Panc1 (cell line): ENCODE data around the gene SNX13. TPM values are rescaled to one million over a fixed set of nuclear protein-coding genes. Genes with fewer than 3 reads are reported as not detected.

ENCODE experiments used
- ATAC-seq: fragments of 200-7000 bp; cut with Tn5 transposase; 2 replicates; pipeline ENCODE4 v1.9.1; 2020; ENCODE audit warnings: mild to moderate bottlenecking, moderate library complexity
- BruUV-seq: library from RNA; stranded (reverse); fragments of 400-500 nt; replicated peaks from 2 replicates; lab custom pipeline; 2021; lab: Mats Ljungman, UMichigan
- CTCF ChIA-PET: fragments of 300-600 bp; sonication (Branson Sonifier 250); formaldehyde crosslinking; loops from one replicate; lab custom pipeline; 2022; ENCODE audit warnings: antibody characterized with exemption; lab: Charles Lee
- POLR2A ChIA-PET: fragments of 300-600 bp; sonication (Branson Sonifier 250); formaldehyde crosslinking; loops from one replicate; lab custom pipeline; 2022; ENCODE audit warnings: antibody characterized with exemption; lab: Charles Lee
- DNase-seq: peaks from one replicate; pipeline ENCODE4 v3.0.0-alpha.2; 2010; ENCODE audit warnings: low read depth, low spot score
- H3K27ac ChIP-seq: 2 replicates; pipeline ENCODE4 v1.5.1; 2011; ENCODE audit warnings: mild to moderate bottlenecking, low read length, inconsistent platforms
- H3K27me3 ChIP-seq: fragments of 200-500 bp; sonication (Bioruptor generic); 2 replicates; pipeline ENCODE4 v1.6.0; 2014; ENCODE audit warnings: low read length, inconsistent platforms; ENCODE audit not compliant: control insufficient read depth, insufficient read depth
- H3K36me3 ChIP-seq: fragments of 200-500 bp; sonication (Bioruptor generic); 2 replicates; pipeline ENCODE4 v1.5.1; 2014; ENCODE audit warnings: inconsistent platforms, mild to moderate bottlenecking, low read length, moderate library complexity; ENCODE audit not compliant: control insufficient read depth, insufficient read depth
- H3K4me1 ChIP-seq: 2 replicates; pipeline ENCODE4 v1.5.1; 2011; ENCODE audit warnings: inconsistent platforms, mild to moderate bottlenecking, low read length, moderate library complexity; ENCODE audit not compliant: control insufficient read depth, insufficient read depth
- H3K4me3 ChIP-seq, 2 experiments: 2 replicates each; pipeline ENCODE4 v1.5.1; 2011 to 2012; ENCODE audit warnings: low read depth in 2 of 2, low read length in 2 of 2, mild to moderate bottlenecking in 2 of 2, inconsistent platforms in 1 of 2, moderate library complexity in 1 of 2
- H3K9me3 ChIP-seq: fragments of 200-500 bp; sonication (Bioruptor generic); 2 replicates; pipeline ENCODE4 v1.5.1; 2014; ENCODE audit warnings: low read depth, mild to moderate bottlenecking, inconsistent platforms, low read length, moderate library complexity; ENCODE audit not compliant: control insufficient read depth, insufficient read depth
- POLR2AphosphoS5 ChIP-seq: IDR thresholded peaks from 2 replicates; pipeline ENCODE4 v1.6.1; 2012; ENCODE audit warnings: mild to moderate bottlenecking, low read depth, low read length, moderate library complexity
- REST ChIP-seq, 2 experiments: IDR thresholded peaks; 2 replicates each; pipeline ENCODE4 v1.6.1; 2011 to 2012; ENCODE audit warnings: low read depth in 2 of 2, control low read depth in 1 of 2, low read length in 1 of 2, mild to moderate bottlenecking in 1 of 2, moderate library complexity in 1 of 2; ENCODE audit not compliant: insufficient read depth in 1 of 2
- SIN3A ChIP-seq: IDR thresholded peaks from 2 replicates; pipeline ENCODE4 v1.6.1; 2012; ENCODE audit warnings: low read depth, mild to moderate bottlenecking, low read length, moderate library complexity, borderline replicate concordance; ENCODE audit not compliant: insufficient read depth
- TCF7L2 ChIP-seq: IDR thresholded peaks from 2 replicates; pipeline ENCODE4 v1.6.1; 2011; ENCODE audit warnings: mild to moderate bottlenecking, low read depth, low read length, inconsistent platforms
- in situ Hi-C: cut with HindIII; loops from 2 replicates; pipeline ENCODE4 v1.10.0; 2016; ENCODE audit warnings: low sequenced_read_pairs, low pct_unique_long_range_greater_than_20kb
- intact Hi-C: fragments of 100-400 bp; cut with micrococcal nuclease; formaldehyde crosslinking; loops from one replicate; pipeline ENCODE4 v1.10.0; 2022; ENCODE audit not compliant: unreplicated experiment
- total RNA-seq: library from RNA; stranded (reverse); gene quantifications from one replicate; pipeline ENCODE4 v1.2.1, GENCODE V29; 2021; ENCODE audit not compliant: unreplicated experiment
- TF ChIP-seq, protein P1 (sequence below): fragments of 450-650 bp; IDR thresholded peaks from 2 replicates; pipeline ENCODE4 v1.5.1; 2017; ENCODE audit warnings: mild to moderate bottlenecking

SNX13 gene
- total RNA-seq, 1 experiment from 2014 or later = 53.3 TPM

DNA sequence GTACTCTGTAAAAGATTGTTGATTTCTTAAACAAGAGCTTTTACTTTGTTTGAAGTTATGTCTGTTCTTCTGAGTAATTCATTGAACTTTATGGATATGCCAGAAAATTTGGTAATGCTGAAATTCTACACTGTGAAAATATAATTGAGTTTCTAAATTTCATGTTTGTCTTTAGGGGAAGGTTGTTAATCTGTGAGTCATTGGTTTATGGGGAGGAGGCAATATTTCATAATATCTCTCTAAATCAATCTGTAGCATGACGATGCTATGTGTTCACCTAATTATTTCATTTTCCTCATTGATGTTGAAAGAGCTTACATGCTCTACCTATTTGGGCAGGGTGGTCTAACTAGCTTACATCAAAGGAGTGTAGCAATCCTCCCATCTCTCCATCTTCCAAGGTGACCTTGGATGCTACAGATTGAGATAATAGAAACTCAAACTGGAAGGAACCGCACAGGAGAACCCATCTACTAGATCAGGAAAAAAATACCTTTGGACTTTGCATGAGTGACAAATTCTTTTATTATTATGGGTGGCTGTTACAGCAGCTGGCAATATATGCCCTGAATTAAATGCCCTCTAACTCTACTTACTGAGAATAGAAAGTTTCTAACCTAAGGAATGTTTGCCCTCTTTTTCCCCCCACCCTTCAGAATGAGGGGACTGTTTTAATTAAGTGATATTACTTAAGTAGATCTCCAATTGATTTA lies 8.4 kb upstream of the SNX13 start:
- intact Hi-C loops = no loop called here
- Histone ChIP-seq H3K4me1 (no peaks in the 10 kb centered on the region), H3K4me3 (no peak overlapping the region), H3K9me3 (no peaks in the 10 kb centered on the region), H3K27me3 (peaks cover 4% of the 10 kb centered on the region; the same call in 1 of the 2 replicates), H3K36me3 (no peaks in the 10 kb centered on the region), H3K27ac (no peak overlapping the region)
- CTCF ChIA-PET = no interaction called here
- no peak for ATAC-seq
- TF ChIP-seq POLR2AphosphoS5 (no peak), REST (IDR thresholded peaks at IDR 0.05; ENCODE audit: insufficient read depth in 1 of 2, low read depth in 2 of 2, low read length in 1 of 2) (no peak), SIN3A (no peak), TCF7L2 (no peak)
- TF ChIP-seq, protein P1, sequence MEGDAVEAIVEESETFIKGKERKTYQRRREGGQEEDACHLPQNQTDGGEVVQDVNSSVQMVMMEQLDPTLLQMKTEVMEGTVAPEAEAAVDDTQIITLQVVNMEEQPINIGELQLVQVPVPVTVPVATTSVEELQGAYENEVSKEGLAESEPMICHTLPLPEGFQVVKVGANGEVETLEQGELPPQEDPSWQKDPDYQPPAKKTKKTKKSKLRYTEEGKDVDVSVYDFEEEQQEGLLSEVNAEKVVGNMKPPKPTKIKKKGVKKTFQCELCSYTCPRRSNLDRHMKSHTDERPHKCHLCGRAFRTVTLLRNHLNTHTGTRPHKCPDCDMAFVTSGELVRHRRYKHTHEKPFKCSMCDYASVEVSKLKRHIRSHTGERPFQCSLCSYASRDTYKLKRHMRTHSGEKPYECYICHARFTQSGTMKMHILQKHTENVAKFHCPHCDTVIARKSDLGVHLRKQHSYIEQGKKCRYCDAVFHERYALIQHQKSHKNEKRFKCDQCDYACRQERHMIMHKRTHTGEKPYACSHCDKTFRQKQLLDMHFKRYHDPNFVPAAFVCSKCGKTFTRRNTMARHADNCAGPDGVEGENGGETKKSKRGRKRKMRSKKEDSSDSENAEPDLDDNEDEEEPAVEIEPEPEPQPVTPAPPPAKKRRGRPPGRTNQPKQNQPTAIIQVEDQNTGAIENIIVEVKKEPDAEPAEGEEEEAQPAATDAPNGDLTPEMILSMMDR = no peak
- no TSS peak for BruUV-seq
- in situ Hi-C loops = no loop called here
- POLR2A ChIA-PET = no interaction called here
- no peak for DNase-seq

DNA sequence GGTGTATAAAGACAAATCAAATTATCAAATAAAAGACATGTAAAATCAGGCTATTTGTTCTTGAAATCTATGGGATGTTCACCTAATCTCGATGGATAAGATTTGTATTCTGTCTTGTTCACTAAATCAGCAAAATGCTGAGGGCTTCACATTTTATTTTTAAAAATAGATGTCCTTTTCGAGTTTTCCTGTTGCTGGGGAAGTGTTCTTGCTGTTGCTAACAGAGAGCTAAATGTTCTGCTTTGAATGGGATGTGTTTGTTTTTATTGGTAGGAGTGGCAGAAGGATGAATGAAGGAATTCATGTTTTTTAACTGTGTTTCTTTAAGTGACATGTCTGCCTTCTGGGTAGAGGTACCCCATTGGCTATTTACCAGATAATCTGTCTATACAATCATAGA lies 7.3 kb upstream of the SNX13 start:
- TF ChIP-seq SIN3A (no peak), REST (IDR thresholded peaks at IDR 0.05; ENCODE audit: insufficient read depth in 1 of 2, low read depth in 2 of 2, low read length in 1 of 2) (no peak), POLR2AphosphoS5 (no peak), TCF7L2 (no peak)
- TF ChIP-seq, protein P1 = no peak
- ChIA-PET POLR2A (no interaction called here), CTCF (no interaction called here)
- in situ Hi-C loops (no loop called here), intact Hi-C loops (no loop called here)
- ATAC-seq = no peak
- Histone ChIP-seq H3K9me3 (no peaks in the 10 kb centered on the region), H3K27me3 (peaks cover 4% of the 10 kb centered on the region; the same call in 1 of the 2 replicates), H3K4me3 (no peak overlapping the region), H3K4me1 (no peaks in the 10 kb centered on the region), H3K27ac (no peak overlapping the region), H3K36me3 (no peaks in the 10 kb centered on the region)
- BruUV-seq = no TSS peak
- DNase-seq = no peak
